Kidney (tissue), 14 donors: ENCODE data around the gene CGREF1. TPM values are rescaled to one million over a fixed set of nuclear protein-coding genes. Genes with fewer than 3 reads are reported as not detected.

ENCODE experiments used
- DNase-seq, 5 donors: peaks; one replicate each; pipeline ENCODE4 v3.0.0-alpha.2; 2013 to 2020
- FAIRE-seq: peaks from 2 replicates; lab custom pipeline; 2012; peaks lifted over from hg19 to GRCh38; lab: Jason Lieb, UNC
- H3K27ac ChIP-seq, 2 donors: one replicate each; pipeline ENCODE4 v1.7.0; 2013; ENCODE audit warnings: low read depth in 2 of 2, low read length in 2 of 2, inconsistent platforms in 1 of 2
- H3K27me3 ChIP-seq: one replicate; pipeline ENCODE4 v1.7.1; 2013; ENCODE audit warnings: low read length, inconsistent platforms; ENCODE audit not compliant: control insufficient read depth, insufficient read depth
- H3K36me3 ChIP-seq, 3 donors: one replicate each; pipeline versions ENCODE4 v1.7.0 to v1.7.1; 2013; ENCODE audit warnings: low read length in 3 of 3, control low read depth in 1 of 3, inconsistent platforms in 1 of 3; ENCODE audit not compliant: insufficient read depth in 3 of 3, control insufficient read depth in 2 of 3
- H3K4me1 ChIP-seq, 3 donors: one replicate each; pipeline versions ENCODE4 v1.7.0 to v1.7.1; 2013; ENCODE audit warnings: low read length in 3 of 3, inconsistent platforms in 1 of 3, low read depth in 1 of 3; ENCODE audit not compliant: control insufficient read depth in 2 of 3, insufficient read depth in 2 of 3
- H3K4me3 ChIP-seq, 3 donors: one replicate each; pipeline versions ENCODE4 v1.7.0 to v1.8.1; 2013; ENCODE audit warnings: low read length in 3 of 3, control low read depth in 1 of 3, inconsistent platforms in 1 of 3
- H3K9ac ChIP-seq, 3 donors: one replicate each; pipeline versions ENCODE4 v1.7.0 to v1.7.1; 2013; ENCODE audit warnings: low read length in 3 of 3, control low read depth in 1 of 3, inconsistent platforms in 1 of 3
- H3K9me3 ChIP-seq, 3 donors: one replicate each; pipeline versions ENCODE4 v1.7.0 to v1.7.1; 2013; ENCODE audit warnings: low read length in 3 of 3, control low read depth in 1 of 3, inconsistent platforms in 1 of 3; ENCODE audit not compliant: control insufficient read depth in 2 of 3, insufficient read depth in 1 of 3
- CTCF ChIP-seq: IDR thresholded peaks from 3 replicates; pipeline ENCODE4 v1.5.1; 2012; ENCODE audit warnings: mild to moderate bottlenecking, moderate library complexity, borderline replicate concordance; ENCODE audit not compliant: insufficient read depth; ENCODE audit errors: extremely low read depth
- intact Hi-C: fragments of 100-400 bp; cut with DNase I; formaldehyde crosslinking; loops from one replicate; pipeline ENCODE4 v1.11.1; 2022
- polyA plus RNA-seq: library from polyadenylated mRNA; stranded (reverse); fragments of 350-450 nt; fragmentation: Illumina TruSeq; extraction: RNeasy Lipid Tissue Mini Kit (QIAGEN cat#74804); gene quantifications from one replicate; pipeline ENCODE4 v1.2.3, GENCODE V29; 2014; ENCODE audit warnings: low read depth, low replicate concordance; ENCODE audit not compliant: insufficient read depth
- total RNA-seq: library from RNA; stranded (reverse); fragmentation: NEBNext Ultra II Directional; extraction: Animal tissue kit (Norgen Biotek cat#: 25700); gene quantifications from one replicate; pipeline ENCODE4 v1.2.1, GENCODE V29; 2021
- donor health status: control.
- donor health status: control.
- donor health status: control.
- donor health status: control.
- donor health status: control.
- donor health status: DM: yes; HTN: yes; CAD: no.
- donor health status: Normal renal cell carcinoma (clear cell type).

Gene CGREF1
- total and polyA plus RNA-seq, 2 donors from 2014 or later, result 3.7 to 3.8 TPM

GRCh38 chr2:27127883-27128667 lies 9.1 kb upstream of the CGREF1 start:
- intact Hi-C loops, result no loop called here
- DNase-seq (peak in 1 of 5 donors; percentile 59), FAIRE-seq (no peak)
- peaks cover 0 to 9% (median under 1%) of the 10 kb centered on the region in 3 donors for H3K4me1 ChIP-seq
- no peak overlapping the region for H3K9ac ChIP-seq
- TF ChIP-seq CTCF, result no peak
- no peak overlapping the region for H3K27ac ChIP-seq
- no peaks in the 10 kb centered on the region for H3K9me3 ChIP-seq
- H3K27me3 ChIP-seq, result no peaks in the 10 kb centered on the region
- peaks cover 2 to 13% (median 6%) of the 10 kb centered on the region in 3 donors for H3K36me3 ChIP-seq
- H3K4me3 ChIP-seq, result no peak overlapping the region

- H3K27ac ChIP-seq, result no peak overlapping the region
- H3K9me3 ChIP-seq, result no peaks in the 10 kb centered on the region
- H3K4me3 ChIP-seq, result no peak overlapping the region
- H3K36me3 ChIP-seq, result peaks cover 0 to 7% (median 4%) of the 10 kb centered on the region in 3 donors
- no peaks in the 10 kb centered on the region for H3K27me3 ChIP-seq
- DNase-seq, result no peak
- peaks cover 0 to 6% (median 0%) of the 10 kb centered on the region in 3 donors for H3K4me1 ChIP-seq
- no peak for TF ChIP-seq CTCF
- no peak overlapping the region for H3K9ac ChIP-seq
- no peak for FAIRE-seq
- intact Hi-C loops, result no loop called here
Measured at GRCh38 chr2:27126252-27126710, 7.4 kb upstream of the CGREF1 start.

GRCh38 chr2:27125104-27125503 lies 6.2 kb upstream of the CGREF1 start:
- intact Hi-C loops, result no loop called here
- no peak for TF ChIP-seq CTCF
- FAIRE-seq, result no peak

More at GRCh38 chr2:27125104-27125503, 6.2 kb upstream of the CGREF1 start:
- Histone ChIP-seq H3K27me3 (no peaks in the 10 kb centered on the region), H3K27ac (no peak overlapping the region), H3K9me3 (no peaks in the 10 kb centered on the region), H3K4me3 (no peak overlapping the region), H3K36me3 (no peaks in the 10 kb centered on the region), H3K9ac (no peak overlapping the region), H3K4me1 (peaks cover 0 to 6% (median 0%) of the 10 kb centered on the region in 3 donors)
- no peak for DNase-seq
